SHP77 (cell line): ENCODE data around the gene TCEAL5.
"Not testable (repeated sequence)": the region's sequence is repeated elsewhere in the genome, so short reads cannot be mapped to it uniquely, and the experiment has no call there.

ENCODE experiments used
- DNase-seq, 2 experiments: peaks; one replicate each; lab custom pipeline; 2025; lab: John Stamatoyannopoulos, UW

The TCEAL5 gene

GRCh38 chrX:103233263-103233662, 43.3 kb downstream of the TCEAL5 start:
- no peak for DNase-seq

- not testable (repeated sequence) for DNase-seq
Measured at GRCh38 chrX:103225918-103226317, 50.6 kb downstream of the TCEAL5 start.
